ENCODE data around the gene CACNA1E.

Gene CACNA1E

GRCh38 chr1:181608948-181609347 is 125.6 kb downstream of the CACNA1E start:
- Histone ChIP-seq H2AFZ (ENCODE audit: low read depth, low read length) (no peak overlapping the region), H3K4me3 (ENCODE audit: low read length) (no peak overlapping the region), H3K4me1 (ENCODE audit: insufficient read depth, low read length) (peaks cover 2% of the 10 kb centered on the region), H3K27me3 (ENCODE audit: insufficient read depth, low read length) (no peaks in the 10 kb centered on the region), H3K36me3 (ENCODE audit: insufficient read depth, low read length) (no peaks in the 10 kb centered on the region), H3K9me3 (ENCODE audit: low read length) (no peaks in the 10 kb centered on the region)

- Histone ChIP-seq H3K36me3 (ENCODE audit: insufficient read depth, low read length) (no peaks in the 10 kb centered on the region), H3K4me3 (ENCODE audit: low read length) (no peak overlapping the region), H3K27me3 (ENCODE audit: insufficient read depth, low read length) (no peaks in the 10 kb centered on the region), H2AFZ (ENCODE audit: low read depth, low read length) (no peak overlapping the region), H3K9me3 (ENCODE audit: low read length) (no peaks in the 10 kb centered on the region), H3K4me1 (ENCODE audit: insufficient read depth, low read length) (peaks cover 2% of the 10 kb centered on the region)
Observed at GRCh38 chr1:181612100-181612499, 128.8 kb downstream of the CACNA1E start.

- no peaks in the 10 kb centered on the region for H3K36me3 ChIP-seq (ENCODE audit: insufficient read depth, low read length)
- H3K9me3 ChIP-seq (ENCODE audit: low read length), result no peaks in the 10 kb centered on the region
- no peaks in the 10 kb centered on the region for H3K4me1 ChIP-seq (ENCODE audit: insufficient read depth, low read length)
- no peak overlapping the region for H3K4me3 ChIP-seq (ENCODE audit: low read length)
- H3K27me3 ChIP-seq (ENCODE audit: insufficient read depth, low read length), result no peaks in the 10 kb centered on the region
- no peak overlapping the region for H2AFZ ChIP-seq (ENCODE audit: low read depth, low read length)
Observed at GRCh38 chr1:181618559-181618958, 135.2 kb downstream of the CACNA1E start.

GRCh38 chr1:181620183-181620582 is 136.9 kb downstream of the CACNA1E start:
- Histone ChIP-seq H2AFZ (ENCODE audit: low read depth, low read length) (no peak overlapping the region), H3K4me3 (ENCODE audit: low read length) (no peak overlapping the region), H3K4me1 (ENCODE audit: insufficient read depth, low read length) (no peaks in the 10 kb centered on the region), H3K9me3 (ENCODE audit: low read length) (no peaks in the 10 kb centered on the region), H3K36me3 (ENCODE audit: insufficient read depth, low read length) (no peaks in the 10 kb centered on the region), H3K27me3 (ENCODE audit: insufficient read depth, low read length) (no peaks in the 10 kb centered on the region)

GRCh38 chr1:181623850-181624249 is 140.5 kb downstream of the CACNA1E start:
- no peaks in the 10 kb centered on the region for H3K4me1 ChIP-seq (ENCODE audit: insufficient read depth, low read length)
- H3K27me3 ChIP-seq (ENCODE audit: insufficient read depth, low read length), result no peaks in the 10 kb centered on the region
- no peak overlapping the region for H2AFZ ChIP-seq (ENCODE audit: low read depth, low read length)
- no peak overlapping the region for H3K4me3 ChIP-seq (ENCODE audit: low read length)
- no peaks in the 10 kb centered on the region for H3K9me3 ChIP-seq (ENCODE audit: low read length)
- H3K36me3 ChIP-seq (ENCODE audit: insufficient read depth, low read length), result no peaks in the 10 kb centered on the region

- Histone ChIP-seq H3K4me3 (ENCODE audit: low read length) (no peak overlapping the region), H3K4me1 (ENCODE audit: insufficient read depth, low read length) (no peaks in the 10 kb centered on the region), H2AFZ (ENCODE audit: low read depth, low read length) (no peak overlapping the region), H3K27me3 (ENCODE audit: insufficient read depth, low read length) (no peaks in the 10 kb centered on the region), H3K9me3 (ENCODE audit: low read length) (no peaks in the 10 kb centered on the region), H3K36me3 (ENCODE audit: insufficient read depth, low read length) (no peaks in the 10 kb centered on the region)
Observed at GRCh38 chr1:181626279-181626938, 143.1 kb downstream of the CACNA1E start.

- no peak overlapping the region for H2AFZ ChIP-seq (ENCODE audit: low read depth, low read length)
- no peak overlapping the region for H3K4me3 ChIP-seq (ENCODE audit: low read length)
- H3K4me1 ChIP-seq (ENCODE audit: insufficient read depth, low read length), result no peaks in the 10 kb centered on the region
- H3K36me3 ChIP-seq (ENCODE audit: insufficient read depth, low read length), result no peaks in the 10 kb centered on the region
- H3K9me3 ChIP-seq (ENCODE audit: low read length), result no peaks in the 10 kb centered on the region
- no peaks in the 10 kb centered on the region for H3K27me3 ChIP-seq (ENCODE audit: insufficient read depth, low read length)
Observed at GRCh38 chr1:181630398-181630797, 147.1 kb downstream of the CACNA1E start.

- Histone ChIP-seq H3K9me3 (ENCODE audit: low read length) (no peaks in the 10 kb centered on the region), H3K27me3 (ENCODE audit: insufficient read depth, low read length) (no peaks in the 10 kb centered on the region), H3K4me3 (ENCODE audit: low read length) (no peak overlapping the region), H3K4me1 (ENCODE audit: insufficient read depth, low read length) (no peaks in the 10 kb centered on the region), H3K36me3 (ENCODE audit: insufficient read depth, low read length) (no peaks in the 10 kb centered on the region), H2AFZ (ENCODE audit: low read depth, low read length) (no peak overlapping the region)
Observed at GRCh38 chr1:181630838-181631237, 147.5 kb downstream of the CACNA1E start.

- H3K9me3 ChIP-seq (ENCODE audit: low read length), result no peaks in the 10 kb centered on the region
- no peaks in the 10 kb centered on the region for H3K27me3 ChIP-seq (ENCODE audit: insufficient read depth, low read length)
Observed at GRCh38 chr1:181632492-181632891, 149.2 kb downstream of the CACNA1E start.

GRCh38 chr1:181632960-181633359 is 149.6 kb downstream of the CACNA1E start:
- no peak overlapping the region for H2AFZ ChIP-seq (ENCODE audit: low read depth, low read length)
- no peaks in the 10 kb centered on the region for H3K36me3 ChIP-seq (ENCODE audit: insufficient read depth, low read length)
- no peaks in the 10 kb centered on the region for H3K27me3 ChIP-seq (ENCODE audit: insufficient read depth, low read length)
- H3K4me3 ChIP-seq (ENCODE audit: low read length), result no peak overlapping the region
- H3K4me1 ChIP-seq (ENCODE audit: insufficient read depth, low read length), result no peaks in the 10 kb centered on the region
- no peaks in the 10 kb centered on the region for H3K9me3 ChIP-seq (ENCODE audit: low read length)

More at GRCh38 chr1:181632492-181632891, 149.2 kb downstream of the CACNA1E start:
- H2AFZ ChIP-seq (ENCODE audit: low read depth, low read length), result no peak overlapping the region
- H3K4me1 ChIP-seq (ENCODE audit: insufficient read depth, low read length), result no peaks in the 10 kb centered on the region
- no peaks in the 10 kb centered on the region for H3K36me3 ChIP-seq (ENCODE audit: insufficient read depth, low read length)
- H3K4me3 ChIP-seq (ENCODE audit: low read length), result no peak overlapping the region

- H3K36me3 ChIP-seq (ENCODE audit: insufficient read depth, low read length), result no peaks in the 10 kb centered on the region
- no peak overlapping the region for H2AFZ ChIP-seq (ENCODE audit: low read depth, low read length)
- no peaks in the 10 kb centered on the region for H3K9me3 ChIP-seq (ENCODE audit: low read length)
- H3K4me1 ChIP-seq (ENCODE audit: insufficient read depth, low read length), result no peaks in the 10 kb centered on the region
- H3K4me3 ChIP-seq (ENCODE audit: low read length), result no peak overlapping the region
- H3K27me3 ChIP-seq (ENCODE audit: insufficient read depth, low read length), result no peaks in the 10 kb centered on the region
Observed at GRCh38 chr1:181635110-181635509, 151.8 kb downstream of the CACNA1E start.

GRCh38 chr1:181637998-181638397 is 154.7 kb downstream of the CACNA1E start:
- H2AFZ ChIP-seq (ENCODE audit: low read depth, low read length), result no peak overlapping the region
- no peaks in the 10 kb centered on the region for H3K27me3 ChIP-seq (ENCODE audit: insufficient read depth, low read length)
- H3K4me3 ChIP-seq (ENCODE audit: low read length), result no peak overlapping the region
- no peaks in the 10 kb centered on the region for H3K36me3 ChIP-seq (ENCODE audit: insufficient read depth, low read length)
- H3K9me3 ChIP-seq (ENCODE audit: low read length), result no peaks in the 10 kb centered on the region
- H3K4me1 ChIP-seq (ENCODE audit: insufficient read depth, low read length), result no peaks in the 10 kb centered on the region

- Histone ChIP-seq H3K4me1 (ENCODE audit: insufficient read depth, low read length) (no peaks in the 10 kb centered on the region), H3K36me3 (ENCODE audit: insufficient read depth, low read length) (no peaks in the 10 kb centered on the region), H3K4me3 (ENCODE audit: low read length) (no peak overlapping the region), H3K9me3 (ENCODE audit: low read length) (no peaks in the 10 kb centered on the region), H3K27me3 (ENCODE audit: insufficient read depth, low read length) (no peaks in the 10 kb centered on the region), H2AFZ (ENCODE audit: low read depth, low read length) (no peak overlapping the region)
Observed at GRCh38 chr1:181640956-181641355, 157.6 kb downstream of the CACNA1E start.

GRCh38 chr1:181643631-181644030 is 160.3 kb downstream of the CACNA1E start:
- H3K4me1 ChIP-seq (ENCODE audit: insufficient read depth, low read length), result no peaks in the 10 kb centered on the region
- no peaks in the 10 kb centered on the region for H3K27me3 ChIP-seq (ENCODE audit: insufficient read depth, low read length)
- no peak overlapping the region for H2AFZ ChIP-seq (ENCODE audit: low read depth, low read length)
- H3K9me3 ChIP-seq (ENCODE audit: low read length), result no peaks in the 10 kb centered on the region
- no peak overlapping the region for H3K4me3 ChIP-seq (ENCODE audit: low read length)
- H3K36me3 ChIP-seq (ENCODE audit: insufficient read depth, low read length), result no peaks in the 10 kb centered on the region

All from neuron (in vitro differentiated cells).